Progenitor cell of endocrine pancreas (in vitro differentiated cells): ENCODE measurements around the gene ITGB3. TPM values are rescaled to one million over a fixed set of nuclear protein-coding genes. Genes with fewer than 3 reads are reported as not detected.

Source experiments
- DNase-seq: peaks from one replicate; pipeline ENCODE4 v3.0.0; 2021; ENCODE audit warnings: low spot score; ENCODE audit not compliant: unreplicated experiment
- H3K27ac Mint-ChIP-seq: 2 replicates; pipeline ENCODE4 v1.8.0; 2021; ENCODE audit warnings: mild to moderate bottlenecking, moderate library complexity, mixed read lengths
- H3K27me3 Mint-ChIP-seq: 2 replicates; pipeline ENCODE4 v1.8.0; 2021; ENCODE audit warnings: mixed read lengths
- H3K36me3 Mint-ChIP-seq: 2 replicates; pipeline ENCODE4 v1.8.0; 2022; ENCODE audit warnings: mixed read lengths; ENCODE audit not compliant: insufficient read depth
- H3K4me1 Mint-ChIP-seq: 2 replicates; pipeline ENCODE4 v1.8.0; 2021; ENCODE audit warnings: low read depth, mixed read lengths
- H3K4me3 Mint-ChIP-seq: 2 replicates; pipeline ENCODE4 v1.8.0; 2021; ENCODE audit warnings: low read depth, mild to moderate bottlenecking, moderate library complexity, mixed read lengths
- H3K9me3 Mint-ChIP-seq: 2 replicates; pipeline ENCODE4 v1.8.0; 2021; ENCODE audit warnings: low read depth, mixed read lengths
- total RNA-seq: library from RNA; stranded (reverse); gene quantifications from 2 replicates; pipeline ENCODE4 v1.2.1, GENCODE V29; 2021
- TF ChIP-seq, protein P1 (sequence below): fragments of 200-600 bp; sonication (generic); IDR thresholded peaks from one replicate; pipeline ENCODE4 v1.5.0; 2021; ENCODE audit warnings: antibody characterized with exemption, mild to moderate bottlenecking; ENCODE audit not compliant: unreplicated experiment

The ITGB3 gene
- total RNA-seq, 1 donor from 2014 or later, result not detected

DNA sequence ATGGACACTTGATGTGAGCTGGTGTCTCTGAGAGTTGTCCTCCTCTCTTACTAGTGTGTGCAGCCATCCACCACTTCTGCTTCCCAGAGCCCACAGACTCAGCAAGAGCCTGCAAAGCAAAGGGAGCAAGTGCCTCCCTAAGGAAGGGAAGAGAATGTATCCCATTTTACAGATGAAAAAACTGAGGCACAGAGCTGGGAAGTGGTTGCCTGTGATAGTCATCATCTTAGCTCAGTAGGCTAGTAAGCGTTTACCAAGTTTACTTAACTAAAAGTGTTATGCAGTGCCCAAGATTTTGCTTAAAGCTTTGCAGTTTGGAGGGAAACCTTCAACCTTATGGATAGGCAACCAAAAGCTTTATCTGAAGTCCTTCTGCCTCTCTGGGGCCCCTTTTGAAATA lies 47.1 kb downstream of the ITGB3 start:
- Mint-ChIP-seq H3K9me3 (peaks cover 6% of the 10 kb centered on the region), H3K4me3 (no peak overlapping the region), H3K27ac (no peak overlapping the region), H3K4me1 (peaks cover 6% of the 10 kb centered on the region), H3K36me3 (no peaks in the 10 kb centered on the region), H3K27me3 (no peaks in the 10 kb centered on the region)
- TF ChIP-seq, protein P1, sequence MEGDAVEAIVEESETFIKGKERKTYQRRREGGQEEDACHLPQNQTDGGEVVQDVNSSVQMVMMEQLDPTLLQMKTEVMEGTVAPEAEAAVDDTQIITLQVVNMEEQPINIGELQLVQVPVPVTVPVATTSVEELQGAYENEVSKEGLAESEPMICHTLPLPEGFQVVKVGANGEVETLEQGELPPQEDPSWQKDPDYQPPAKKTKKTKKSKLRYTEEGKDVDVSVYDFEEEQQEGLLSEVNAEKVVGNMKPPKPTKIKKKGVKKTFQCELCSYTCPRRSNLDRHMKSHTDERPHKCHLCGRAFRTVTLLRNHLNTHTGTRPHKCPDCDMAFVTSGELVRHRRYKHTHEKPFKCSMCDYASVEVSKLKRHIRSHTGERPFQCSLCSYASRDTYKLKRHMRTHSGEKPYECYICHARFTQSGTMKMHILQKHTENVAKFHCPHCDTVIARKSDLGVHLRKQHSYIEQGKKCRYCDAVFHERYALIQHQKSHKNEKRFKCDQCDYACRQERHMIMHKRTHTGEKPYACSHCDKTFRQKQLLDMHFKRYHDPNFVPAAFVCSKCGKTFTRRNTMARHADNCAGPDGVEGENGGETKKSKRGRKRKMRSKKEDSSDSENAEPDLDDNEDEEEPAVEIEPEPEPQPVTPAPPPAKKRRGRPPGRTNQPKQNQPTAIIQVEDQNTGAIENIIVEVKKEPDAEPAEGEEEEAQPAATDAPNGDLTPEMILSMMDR, result no peak
- no peak for DNase-seq

DNA sequence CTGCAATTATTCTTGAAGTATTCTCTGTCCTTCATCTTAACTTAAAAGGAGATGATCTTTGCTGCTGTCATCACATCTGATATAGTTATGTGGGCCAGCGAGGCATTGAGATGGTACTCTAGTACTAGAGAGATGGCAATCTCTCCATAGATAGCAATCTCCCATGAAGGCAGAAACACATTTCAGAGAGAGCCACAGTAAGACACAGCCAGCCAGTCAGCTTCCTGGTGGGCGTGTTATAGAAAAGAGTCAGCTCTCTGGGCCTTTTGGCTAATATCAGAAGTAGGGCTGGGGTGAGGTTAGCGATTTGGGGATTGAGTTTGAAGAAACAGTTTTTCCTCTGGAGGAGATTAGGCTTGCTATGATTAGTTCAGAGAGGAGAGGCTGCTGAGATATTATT lies 47.5 kb downstream of the ITGB3 start:
- H3K9me3 Mint-ChIP-seq, result peaks cover 6% of the 10 kb centered on the region
- TF ChIP-seq, protein P1, result no peak
- no peak for DNase-seq
- H3K4me1 Mint-ChIP-seq, result peaks cover 6% of the 10 kb centered on the region
- no peaks in the 10 kb centered on the region for H3K27me3 Mint-ChIP-seq
- no peak overlapping the region for H3K27ac Mint-ChIP-seq
- no peak overlapping the region for H3K4me3 Mint-ChIP-seq
- no peaks in the 10 kb centered on the region for H3K36me3 Mint-ChIP-seq

DNA sequence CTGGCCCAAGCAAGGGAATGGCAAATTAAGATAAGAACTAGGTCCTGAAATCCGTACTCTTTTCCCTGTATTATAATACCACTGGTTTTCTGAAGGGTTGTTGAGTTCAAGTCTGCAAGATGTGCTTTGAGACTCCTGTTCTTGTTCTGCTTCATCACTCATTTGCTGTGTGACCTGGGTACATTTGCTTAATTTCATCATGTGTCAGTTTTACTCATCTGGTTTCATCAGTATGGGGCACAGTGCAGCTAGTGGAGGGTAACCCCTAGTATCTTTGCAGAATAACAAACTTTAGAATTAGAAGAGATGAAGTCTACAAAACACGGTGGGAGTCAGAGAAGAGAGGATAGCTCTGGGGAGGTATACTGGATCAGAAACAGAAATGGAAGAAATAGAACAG lies 48.2 kb downstream of the ITGB3 start:
- TF ChIP-seq, protein P1, result no peak
- H3K27ac Mint-ChIP-seq, result no peak overlapping the region
- H3K27me3 Mint-ChIP-seq, result no peaks in the 10 kb centered on the region
- no peak for DNase-seq
- H3K9me3 Mint-ChIP-seq, result peaks cover 6% of the 10 kb centered on the region
- H3K4me3 Mint-ChIP-seq, result no peak overlapping the region
- H3K4me1 Mint-ChIP-seq, result peaks cover 6% of the 10 kb centered on the region
- no peaks in the 10 kb centered on the region for H3K36me3 Mint-ChIP-seq

DNA sequence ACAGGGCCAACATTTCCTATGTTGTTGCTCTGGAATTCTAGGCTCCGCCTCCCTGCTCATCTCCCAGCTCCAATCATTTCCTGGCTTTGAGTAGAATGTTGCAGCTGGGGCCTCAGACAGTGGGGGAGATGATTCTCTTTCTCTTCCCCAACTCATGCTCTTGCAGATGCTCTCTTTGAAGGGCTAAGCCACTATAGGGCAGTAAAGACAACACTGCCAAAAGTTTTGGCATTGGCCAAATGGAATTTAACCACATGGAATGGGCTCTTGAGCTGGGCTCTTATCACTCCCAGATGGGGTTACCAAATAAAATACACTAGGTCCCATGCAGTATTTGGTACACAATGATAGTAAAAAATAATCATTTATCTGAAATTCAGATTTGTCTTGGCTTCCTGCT lies 50.6 kb downstream of the ITGB3 start:
- DNase-seq, result no peak
- peaks cover 6% of the 10 kb centered on the region for H3K9me3 Mint-ChIP-seq
- TF ChIP-seq, protein P1, result no peak
- H3K4me1 Mint-ChIP-seq, result peaks cover 6% of the 10 kb centered on the region
- no peak overlapping the region for H3K4me3 Mint-ChIP-seq
- H3K36me3 Mint-ChIP-seq, result no peaks in the 10 kb centered on the region
- H3K27ac Mint-ChIP-seq, result no peak overlapping the region
- no peaks in the 10 kb centered on the region for H3K27me3 Mint-ChIP-seq

DNA sequence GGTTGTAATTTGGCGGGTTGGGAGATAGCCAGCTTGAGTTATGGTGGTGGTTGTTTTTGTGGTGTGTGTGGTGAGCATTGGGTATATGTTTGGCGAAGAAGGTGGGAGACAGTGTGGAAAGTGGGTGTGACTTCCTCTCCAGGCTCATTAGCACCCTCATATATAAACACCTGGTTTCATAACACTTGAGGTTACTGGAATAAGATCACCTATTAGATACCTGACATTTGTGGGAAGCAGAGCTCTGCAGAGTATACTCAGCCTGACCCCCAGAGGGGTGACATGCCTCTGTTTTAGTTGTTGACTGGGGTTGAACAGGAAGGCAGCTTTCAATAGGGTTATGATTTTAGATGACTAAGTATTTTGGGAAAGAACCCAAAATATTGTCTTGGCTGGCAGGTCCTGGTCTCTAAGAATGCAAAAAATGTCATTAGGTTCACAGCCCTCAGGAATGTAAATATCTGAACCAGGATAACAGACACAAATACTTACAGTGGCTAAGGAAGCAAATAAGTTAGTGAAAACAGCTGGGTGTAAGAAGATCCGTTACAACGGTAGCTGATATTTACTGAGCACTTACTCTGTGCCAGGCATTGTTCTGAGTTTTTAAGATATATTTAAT lies 51.8 kb downstream of the ITGB3 start:
- TF ChIP-seq, protein P1, result no peak
- no peaks in the 10 kb centered on the region for H3K36me3 Mint-ChIP-seq
- H3K9me3 Mint-ChIP-seq, result peaks cover 6% of the 10 kb centered on the region
- no peak overlapping the region for H3K27ac Mint-ChIP-seq
- no peak for DNase-seq
- no peak overlapping the region for H3K4me3 Mint-ChIP-seq
- peaks cover 6% of the 10 kb centered on the region for H3K4me1 Mint-ChIP-seq
- H3K27me3 Mint-ChIP-seq, result peaks cover 3% of the 10 kb centered on the region
